CD14-positive monocyte (primary cell): ENCODE measurements around the gene MXI1. TPM values are rescaled to one million over a fixed set of nuclear protein-coding genes. Genes with fewer than 3 reads are reported as not detected.

ENCODE experiments used
- DNase-seq, 3 donors: peaks; one replicate each; pipeline ENCODE4 v3.0.0-alpha.2; 2011 to 2022
- H2AFZ ChIP-seq: 2 replicates; pipeline ENCODE4 v1.6.0; 2012; ENCODE audit warnings: mild to moderate bottlenecking, low read depth, low read length, inconsistent platforms; ENCODE audit not compliant: insufficient read depth, poor library complexity, severe bottlenecking
- H3K27ac ChIP-seq, 2 donors: 1 replicate in 1 of 2; 2 replicates in 1 of 2; pipeline ENCODE4 v1.5.1; 2012 to 2013; ENCODE audit warnings: low read length in 2 of 2, control low read depth in 1 of 2, inconsistent platforms in 1 of 2, low read depth in 1 of 2, mild to moderate bottlenecking in 1 of 2
- H3K27me3 ChIP-seq, 2 donors: one replicate each; pipeline versions ENCODE4 v1.6.0 to v1.6.1; 2011 to 2013; ENCODE audit warnings: low read length in 2 of 2; ENCODE audit not compliant: control insufficient read depth in 2 of 2, insufficient read depth in 2 of 2
- H3K36me3 ChIP-seq, 2 donors: replicated peaks in 1 of 2; 1 replicate in 1 of 2; 2 replicates in 1 of 2; pipeline versions ENCODE4 v1.5.1 to v1.6.1; 2012 to 2013; ENCODE audit warnings: low read length in 2 of 2, control low read depth in 1 of 2, inconsistent platforms in 1 of 2, mild to moderate bottlenecking in 1 of 2; ENCODE audit not compliant: insufficient read depth in 2 of 2, control insufficient read depth in 1 of 2
- H3K4me1 ChIP-seq, 2 donors: 1 replicate in 1 of 2; 2 replicates in 1 of 2; pipeline versions ENCODE4 v1.5.1 to v1.6.1; 2012 to 2013; ENCODE audit warnings: low read length in 2 of 2, control low read depth in 1 of 2, inconsistent platforms in 1 of 2, mild to moderate bottlenecking in 1 of 2, moderate library complexity in 1 of 2; ENCODE audit not compliant: insufficient read depth in 2 of 2, control insufficient read depth in 1 of 2
- H3K4me2 ChIP-seq: replicated peaks from 2 replicates; pipeline ENCODE3; 2012; ENCODE audit warnings: low read length, moderate library complexity, mild to moderate bottlenecking; ENCODE audit not compliant: poor library complexity, severe bottlenecking; ENCODE audit errors: extremely low read depth
- H3K4me3 ChIP-seq, 3 experiments: fragments of 200-600 bp in 1 of 3; sonication (generic) in 1 of 3; replicated peaks in 1 of 3; 1 replicate in 2 of 3; 2 replicates in 1 of 3; pipeline ENCODE4 v1.5.1; 2011 to 2013; ENCODE audit warnings: low read length in 3 of 3, mild to moderate bottlenecking in 3 of 3, control low read depth in 2 of 3, low read depth in 2 of 3, inconsistent platforms in 1 of 3, moderate library complexity in 1 of 3
- H3K79me2 ChIP-seq: 2 replicates; pipeline ENCODE4 v1.6.0; 2012; ENCODE audit warnings: mild to moderate bottlenecking, control low read depth, inconsistent platforms, low read length, moderate library complexity; ENCODE audit not compliant: insufficient read depth
- H3K9ac ChIP-seq: 2 replicates; pipeline ENCODE4 v1.6.0; 2017; ENCODE audit warnings: low read length, mild to moderate bottlenecking; ENCODE audit not compliant: insufficient read depth, poor library complexity, severe bottlenecking
- H3K9me3 ChIP-seq, 2 donors: replicated peaks in 1 of 2; 1 replicate in 1 of 2; 2 replicates in 1 of 2; pipeline versions ENCODE4 v1.5.1 to v1.6.1; 2012 to 2013; ENCODE audit warnings: low read length in 2 of 2, control low read depth in 1 of 2; ENCODE audit not compliant: control insufficient read depth in 1 of 2, insufficient read depth in 1 of 2
- H4K20me1 ChIP-seq: 2 replicates; pipeline ENCODE4 v1.6.0; 2012; ENCODE audit warnings: mild to moderate bottlenecking, low read length, control low read depth, moderate library complexity; ENCODE audit not compliant: insufficient read depth
- H3K27ac Mint-ChIP-seq, 7 donors: one replicate each; pipeline ENCODE4 v1.8.0; 2020; ENCODE audit warnings: mild to moderate bottlenecking in 7 of 7, mixed read lengths in 7 of 7, moderate library complexity in 6 of 7, inconsistent platforms in 2 of 7
- H3K27me3 Mint-ChIP-seq, 3 donors: one replicate each; pipeline ENCODE4 v1.8.0; 2021 to 2022; ENCODE audit warnings: low read depth in 3 of 3, mild to moderate bottlenecking in 3 of 3, mixed read lengths in 3 of 3, moderate library complexity in 3 of 3, inconsistent platforms in 1 of 3
- H3K36me3 Mint-ChIP-seq, 2 donors: one replicate each; pipeline ENCODE4 v1.8.0; 2020; ENCODE audit warnings: mixed read lengths in 2 of 2, inconsistent platforms in 1 of 2, mild to moderate bottlenecking in 1 of 2
- H3K4me1 Mint-ChIP-seq: one replicate; pipeline ENCODE4 v1.8.0; 2020; ENCODE audit warnings: mild to moderate bottlenecking, mixed read lengths
- H3K4me3 Mint-ChIP-seq, 2 donors: one replicate each; pipeline ENCODE4 v1.8.0; 2020; ENCODE audit warnings: mild to moderate bottlenecking in 2 of 2, mixed read lengths in 2 of 2, moderate library complexity in 1 of 2
- H3K9me3 Mint-ChIP-seq, 7 donors: one replicate each; pipeline ENCODE4 v1.8.0; 2020 to 2022; ENCODE audit warnings: mixed read lengths in 7 of 7, mild to moderate bottlenecking in 6 of 7, moderate library complexity in 6 of 7, inconsistent platforms in 2 of 7
- CTCF ChIP-seq: fragments of 200-600 bp; IDR thresholded peaks from one replicate; pipeline ENCODE4 v1.8.0; 2022; ENCODE audit warnings: antibody characterized with exemption, mild to moderate bottlenecking
- WGBS: methylation state at CpG from one replicate; pipeline ENCODE4 v1.1.5; 2013; ENCODE audit warnings: missing lambda C conversion rate; ENCODE audit not compliant: insufficient coverage; 5-methylcytosine and 5-hydroxymethylcytosine counted together
- intact Hi-C, 2 donors: fragments of 100-400 bp; cut with micrococcal nuclease; formaldehyde crosslinking; loops; one replicate each; pipeline versions ENCODE4 v1.15.0 to v1.15.1; 2023
- polyA plus RNA-seq, 3 donors: library from polyadenylated mRNA; depleted of rRNA in 1 of 3; unstranded in 2 of 3; stranded (reverse) in 1 of 3; fragments of 300-500 nt in 2 of 3; fragments of >200 nt in 1 of 3; fragmentation: Illumina TruSeq in 2 of 3; gene quantifications; 1 replicate in 2 of 3; 2 replicates in 1 of 3; pipeline ENCODE4 v1.2.3, GENCODE V29; 2012 to 2021

MXI1 gene
- polyA plus RNA-seq, 3 donors, result 13.1 to 25.7 (median 21.6) TPM

GRCh38 chr10:110221721-110222261 is 14.4 kb downstream of the MXI1 start:
- H3K27me3 ChIP-seq, result no peaks in the 10 kb centered on the region
- peak overlapping the region; percentile 59 for H2AFZ ChIP-seq
- H3K79me2 ChIP-seq, result peaks cover 61% of the 10 kb centered on the region
- Mint-ChIP-seq H3K4me1 (peaks cover 70% of the 10 kb centered on the region), H3K36me3 (peaks cover 7 to 17% of the 10 kb centered on the region in 2 donors), H3K27me3 (peaks cover 0 to 3% (median 0%) of the 10 kb centered on the region in 3 donors), H3K9me3 (no peaks in the 10 kb centered on the region), H3K27ac (peak overlapping the region; percentile 77 to 95 (median 94)), H3K4me3 (peak overlapping the region; percentile 81 to 87)
- H3K9ac ChIP-seq, result no peak overlapping the region
- H4K20me1 ChIP-seq, result no peaks in the 10 kb centered on the region
- peak overlapping the region; percentile 82 for H3K4me2 ChIP-seq
- peak; percentile 86 to 94 (median 89) for DNase-seq
- no peak for TF ChIP-seq CTCF
- H3K36me3 ChIP-seq, result no peaks in the 10 kb centered on the region
- H3K27ac ChIP-seq, result peak overlapping the region; percentile 48 to 66
- no peaks in the 10 kb centered on the region for H3K9me3 ChIP-seq
- WGBS, result under 1% methylated on average over 17 of the region's 20 CpGs
- H3K4me3 ChIP-seq, result peak overlapping the region; percentile 10 to 72 (median 27)
- peaks cover 36 to 41% of the 10 kb centered on the region in 2 donors for H3K4me1 ChIP-seq
- intact Hi-C loops, result no loop called here

- H3K9me3 Mint-ChIP-seq, result no peaks in the 10 kb centered on the region
- H3K36me3 Mint-ChIP-seq, result peaks cover 4 to 13% of the 10 kb centered on the region in 2 donors
- intact Hi-C loops, result no loop called here
- peaks cover 51% of the 10 kb centered on the region for H3K79me2 ChIP-seq
- peaks cover 65% of the 10 kb centered on the region for H3K4me1 Mint-ChIP-seq
- no peak overlapping the region for H3K4me3 ChIP-seq
- 88% methylated on average over 3 of the region's 4 CpGs for WGBS
- no peak overlapping the region for H3K9ac ChIP-seq
- peak overlapping the region in 6 of 7 donors; percentile 36 to 95 (median 92) for H3K27ac Mint-ChIP-seq
- DNase-seq, result no peak
- no peak overlapping the region for H3K4me3 Mint-ChIP-seq
- no peak overlapping the region for H2AFZ ChIP-seq
- peaks cover 41 to 46% of the 10 kb centered on the region in 2 donors for H3K4me1 ChIP-seq
- H3K4me2 ChIP-seq, result peak overlapping the region; percentile 82
- H3K27me3 Mint-ChIP-seq, result peaks cover 0 to 3% (median 0%) of the 10 kb centered on the region in 3 donors
- no peaks in the 10 kb centered on the region for H3K27me3 ChIP-seq
- H3K9me3 ChIP-seq, result no peaks in the 10 kb centered on the region
- H3K27ac ChIP-seq, result no peak overlapping the region
- no peak for TF ChIP-seq CTCF
- no peaks in the 10 kb centered on the region for H3K36me3 ChIP-seq
- peaks cover 7% of the 10 kb centered on the region for H4K20me1 ChIP-seq
Observed at GRCh38 chr10:110222641-110223297, 15.4 kb downstream of the MXI1 start.
